Progenitor cell of endocrine pancreas (in vitro differentiated cells): ENCODE results near the gene PRKN. TPM values are rescaled to one million over a fixed set of nuclear protein-coding genes. Genes with fewer than 3 reads are reported as not detected.

Experiments used
- DNase-seq: peaks from one replicate; pipeline ENCODE4 v3.0.0; 2021; ENCODE audit warnings: low spot score; ENCODE audit not compliant: unreplicated experiment
- H3K27ac Mint-ChIP-seq: 2 replicates; pipeline ENCODE4 v1.8.0; 2021; ENCODE audit warnings: mild to moderate bottlenecking, moderate library complexity, mixed read lengths
- H3K27me3 Mint-ChIP-seq: 2 replicates; pipeline ENCODE4 v1.8.0; 2021; ENCODE audit warnings: mixed read lengths
- H3K36me3 Mint-ChIP-seq: 2 replicates; pipeline ENCODE4 v1.8.0; 2022; ENCODE audit warnings: mixed read lengths; ENCODE audit not compliant: insufficient read depth
- H3K4me1 Mint-ChIP-seq: 2 replicates; pipeline ENCODE4 v1.8.0; 2021; ENCODE audit warnings: low read depth, mixed read lengths
- H3K4me3 Mint-ChIP-seq: 2 replicates; pipeline ENCODE4 v1.8.0; 2021; ENCODE audit warnings: low read depth, mild to moderate bottlenecking, moderate library complexity, mixed read lengths
- H3K9me3 Mint-ChIP-seq: 2 replicates; pipeline ENCODE4 v1.8.0; 2021; ENCODE audit warnings: low read depth, mixed read lengths
- total RNA-seq: library from RNA; stranded (reverse); gene quantifications from 2 replicates; pipeline ENCODE4 v1.2.1, GENCODE V29; 2021
- TF ChIP-seq, protein P1 (sequence below): fragments of 200-600 bp; sonication (generic); IDR thresholded peaks from one replicate; pipeline ENCODE4 v1.5.0; 2021; ENCODE audit warnings: antibody characterized with exemption, mild to moderate bottlenecking; ENCODE audit not compliant: unreplicated experiment

PRKN gene
- total RNA-seq, 1 donor from 2014 or later = 4.6 TPM

DNA sequence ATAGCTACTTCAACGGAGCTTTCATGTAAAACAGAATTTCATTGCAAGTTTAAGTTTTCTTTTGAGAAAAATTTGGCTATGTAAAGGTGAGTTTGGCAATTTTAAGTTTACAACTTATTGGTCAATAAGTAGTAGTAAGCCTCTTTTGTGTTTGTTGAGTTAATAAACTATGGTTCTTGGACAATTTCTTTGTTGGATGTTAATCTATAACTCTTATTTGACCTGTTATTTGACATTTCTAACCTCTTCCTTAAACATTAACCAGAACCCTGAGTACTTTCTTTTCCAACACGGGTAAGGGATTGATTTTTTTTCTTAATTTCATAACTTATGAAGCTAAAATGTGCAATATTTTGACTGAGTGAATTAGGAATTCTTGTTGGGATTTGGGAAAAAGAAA, 354.4 kb downstream of the PRKN start:
- Mint-ChIP-seq H3K4me3 (peak overlapping the region; percentile 29), H3K27ac (peak overlapping the region; percentile 76), H3K9me3 (no peaks in the 10 kb centered on the region), H3K4me1 (peaks cover 28% of the 10 kb centered on the region), H3K36me3 (peaks cover 4% of the 10 kb centered on the region), H3K27me3 (no peaks in the 10 kb centered on the region)
- TF ChIP-seq, protein P1, sequence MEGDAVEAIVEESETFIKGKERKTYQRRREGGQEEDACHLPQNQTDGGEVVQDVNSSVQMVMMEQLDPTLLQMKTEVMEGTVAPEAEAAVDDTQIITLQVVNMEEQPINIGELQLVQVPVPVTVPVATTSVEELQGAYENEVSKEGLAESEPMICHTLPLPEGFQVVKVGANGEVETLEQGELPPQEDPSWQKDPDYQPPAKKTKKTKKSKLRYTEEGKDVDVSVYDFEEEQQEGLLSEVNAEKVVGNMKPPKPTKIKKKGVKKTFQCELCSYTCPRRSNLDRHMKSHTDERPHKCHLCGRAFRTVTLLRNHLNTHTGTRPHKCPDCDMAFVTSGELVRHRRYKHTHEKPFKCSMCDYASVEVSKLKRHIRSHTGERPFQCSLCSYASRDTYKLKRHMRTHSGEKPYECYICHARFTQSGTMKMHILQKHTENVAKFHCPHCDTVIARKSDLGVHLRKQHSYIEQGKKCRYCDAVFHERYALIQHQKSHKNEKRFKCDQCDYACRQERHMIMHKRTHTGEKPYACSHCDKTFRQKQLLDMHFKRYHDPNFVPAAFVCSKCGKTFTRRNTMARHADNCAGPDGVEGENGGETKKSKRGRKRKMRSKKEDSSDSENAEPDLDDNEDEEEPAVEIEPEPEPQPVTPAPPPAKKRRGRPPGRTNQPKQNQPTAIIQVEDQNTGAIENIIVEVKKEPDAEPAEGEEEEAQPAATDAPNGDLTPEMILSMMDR = no peak
- DNase-seq = no peak

DNA sequence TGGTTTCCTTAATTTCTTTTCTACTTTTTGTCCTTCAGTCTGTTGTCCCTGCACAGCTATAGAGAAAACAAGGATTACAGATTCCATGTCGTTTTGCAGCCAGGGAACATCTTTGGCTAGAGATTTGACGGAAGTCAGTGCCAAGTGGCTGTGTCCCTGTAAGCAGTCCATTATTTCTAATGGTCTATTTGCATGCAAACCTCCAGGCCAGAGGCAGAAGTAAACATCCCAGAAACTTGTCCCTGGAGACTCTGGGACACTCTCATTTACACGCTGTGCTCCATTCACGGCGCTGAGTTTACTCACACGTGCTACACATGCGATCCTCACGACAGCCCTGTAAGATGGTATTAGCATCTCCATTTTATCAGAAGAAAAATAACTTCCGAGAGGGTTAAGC, 355.5 kb downstream of the PRKN start:
- H3K4me1 Mint-ChIP-seq = peaks cover 28% of the 10 kb centered on the region
- no peak overlapping the region for H3K4me3 Mint-ChIP-seq
- H3K9me3 Mint-ChIP-seq = no peaks in the 10 kb centered on the region
- peaks cover 4% of the 10 kb centered on the region for H3K36me3 Mint-ChIP-seq
- DNase-seq = no peak
- TF ChIP-seq, protein P1 = no peak
- peak overlapping the region; percentile 78 for H3K27ac Mint-ChIP-seq
- H3K27me3 Mint-ChIP-seq = no peaks in the 10 kb centered on the region

DNA sequence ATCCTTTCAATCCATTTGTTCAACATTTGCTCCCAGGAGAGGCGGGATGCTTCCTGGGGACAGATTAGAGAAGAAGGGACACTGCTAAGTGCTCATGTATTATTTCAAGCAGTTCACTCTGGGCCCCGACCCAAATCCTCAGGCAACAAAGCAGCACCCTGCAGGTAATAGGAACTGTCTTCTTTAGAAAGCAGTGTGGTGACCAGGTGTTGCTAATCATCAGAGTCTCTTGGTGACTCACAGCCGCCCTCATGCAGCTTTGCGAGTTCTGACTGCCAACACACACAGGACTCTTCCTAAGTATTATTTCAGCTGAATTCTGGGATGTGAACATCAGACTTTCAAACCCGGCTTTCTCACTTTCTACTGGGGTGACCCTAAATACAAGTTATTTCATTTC, 356.4 kb downstream of the PRKN start:
- Mint-ChIP-seq H3K4me1 (peaks cover 27% of the 10 kb centered on the region), H3K36me3 (peaks cover 4% of the 10 kb centered on the region), H3K9me3 (no peaks in the 10 kb centered on the region), H3K27ac (no peak overlapping the region), H3K4me3 (no peak overlapping the region), H3K27me3 (no peaks in the 10 kb centered on the region)
- TF ChIP-seq, protein P1 = no peak
- DNase-seq = no peak

DNA sequence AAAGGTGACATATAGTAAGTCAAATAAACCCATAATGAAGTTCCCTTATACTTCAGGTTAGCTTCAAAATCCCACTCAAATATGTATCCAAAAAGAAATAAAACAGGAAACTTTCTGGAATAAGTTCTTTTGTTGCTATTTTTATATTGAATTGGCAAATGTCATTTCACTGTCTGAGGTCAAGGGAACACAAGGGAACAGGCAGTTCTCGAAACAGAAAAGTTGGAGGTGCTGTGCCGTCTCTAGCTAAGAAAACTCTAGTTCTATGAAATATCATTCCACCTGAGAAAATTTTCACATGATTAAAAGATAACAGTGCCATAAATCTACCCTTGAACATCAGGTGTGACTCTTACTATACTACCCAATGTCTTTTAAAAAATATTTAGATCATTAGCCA, 358.5 kb downstream of the PRKN start:
- Mint-ChIP-seq H3K9me3 (no peaks in the 10 kb centered on the region), H3K4me1 (peaks cover 22% of the 10 kb centered on the region), H3K27ac (no peak overlapping the region), H3K4me3 (no peak overlapping the region), H3K36me3 (peaks cover 1% of the 10 kb centered on the region), H3K27me3 (no peaks in the 10 kb centered on the region)
- TF ChIP-seq, protein P1 = no peak
- DNase-seq = no peak

DNA sequence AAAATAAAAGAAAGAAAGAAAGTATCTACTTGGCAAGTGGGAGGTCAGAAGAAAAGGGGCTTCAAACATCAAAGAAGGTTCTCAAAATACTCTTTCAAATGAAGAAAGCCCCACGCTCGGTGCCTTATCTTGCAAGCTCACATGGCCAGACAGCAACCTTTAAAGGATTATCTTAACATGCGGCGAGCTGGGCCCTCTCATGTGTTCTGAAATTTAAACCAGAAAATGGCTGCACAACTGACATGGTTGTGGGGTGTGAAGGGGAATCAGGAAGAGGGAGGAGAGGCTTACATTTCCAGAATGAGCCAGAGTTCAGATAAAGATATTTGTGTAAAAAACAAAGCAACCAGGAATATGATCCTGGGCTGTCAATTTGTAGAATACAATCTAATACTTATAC, 363.1 kb downstream of the PRKN start:
- Mint-ChIP-seq H3K27me3 (no peaks in the 10 kb centered on the region), H3K9me3 (no peaks in the 10 kb centered on the region)

More for the DNA sequence above, 363.1 kb downstream of the PRKN start:
- Mint-ChIP-seq H3K36me3 (no peaks in the 10 kb centered on the region), H3K4me3 (no peak overlapping the region), H3K4me1 (peaks cover 3% of the 10 kb centered on the region), H3K27ac (peak overlapping the region; percentile 33)
- no peak for DNase-seq
- TF ChIP-seq, protein P1 = no peak
